Fibroblast of the conjunctiva (primary cell): Measurements from ENCODE around the gene PEAK1.
"Not testable (repeated sequence)": the region's sequence is repeated elsewhere in the genome, so short reads cannot be mapped to it uniquely, and the experiment has no call there.

Experiments
- DNase-seq: peaks from one replicate; pipeline ENCODE4 v3.0.0-alpha.2; 2010; ENCODE audit warnings: low read depth

Gene PEAK1

GRCh38 chr15:77425104-77425503 lies 5.2 kb upstream of the PEAK1 start:
- no peak for DNase-seq

DNA sequence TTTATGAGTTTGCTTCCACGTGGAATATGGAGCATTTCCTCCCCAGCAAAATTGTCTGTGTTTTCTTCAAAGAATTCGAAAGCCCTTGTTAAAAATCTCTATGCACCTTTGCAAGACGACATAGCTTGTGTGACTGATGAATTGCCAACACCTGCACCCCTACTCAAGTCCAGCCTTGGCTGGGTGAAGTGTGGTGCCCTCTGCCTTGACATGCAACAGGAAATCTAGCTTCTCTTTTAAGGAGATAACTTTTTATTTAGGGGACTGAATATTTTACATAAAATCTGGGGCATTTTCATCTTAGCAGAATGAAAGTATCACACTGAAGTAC lies 1.4 kb upstream of the PEAK1 start:
- DNase-seq: no peak

DNA sequence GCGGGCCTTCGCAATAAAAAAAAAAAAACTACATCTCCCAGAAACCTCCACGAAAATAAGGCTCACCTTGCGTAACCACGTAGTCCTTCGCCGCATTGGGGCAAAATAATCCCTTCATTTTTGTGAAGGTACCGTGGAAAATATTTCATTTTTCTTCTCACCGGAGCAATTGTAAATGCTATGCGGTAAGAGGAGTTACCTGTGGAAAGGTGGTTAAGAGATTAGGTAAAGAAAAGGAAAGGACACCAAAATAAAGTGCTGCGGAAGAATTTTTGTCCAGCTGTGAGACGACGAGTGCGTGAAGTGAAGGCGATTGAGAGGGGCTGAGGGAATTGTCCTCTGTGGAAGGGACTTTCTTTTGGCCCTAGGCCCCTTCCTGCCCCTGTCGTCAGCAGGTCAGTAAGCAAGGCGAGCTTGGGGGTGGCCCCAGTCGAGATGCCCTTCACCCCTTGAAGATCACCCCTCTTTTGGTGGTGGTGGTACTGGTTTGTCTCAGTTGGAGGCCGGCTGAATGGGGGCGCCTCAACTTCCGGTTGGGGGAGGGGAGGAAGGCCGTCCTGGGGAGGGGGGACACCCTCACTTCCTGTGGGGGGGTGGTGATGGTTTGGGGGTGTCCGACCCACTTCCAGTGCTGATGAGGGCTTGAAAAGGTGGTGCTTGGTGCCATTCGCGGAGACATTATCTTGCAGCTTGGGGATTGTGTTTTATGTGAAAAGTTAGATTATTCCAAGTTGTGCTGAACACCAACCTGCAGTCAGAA lies 886 bp upstream of the PEAK1 start, which contains the start of gene HMG20A:
Gene HMG20A, plus strand, starts transcription at position 279 of the 760 bp plus-strand sequence. CDS start 37,520 bp downstream, outside the sequence.
- DNase-seq: peak; percentile 56

- DNase-seq: no peak
These were observed 703 bp downstream of the PEAK1 start for GRCh38 chr15:77418966-77419835.

GRCh38 chr15:77418391-77418965 lies 1.4 kb downstream of the PEAK1 start:
- DNase-seq: no peak

DNA sequence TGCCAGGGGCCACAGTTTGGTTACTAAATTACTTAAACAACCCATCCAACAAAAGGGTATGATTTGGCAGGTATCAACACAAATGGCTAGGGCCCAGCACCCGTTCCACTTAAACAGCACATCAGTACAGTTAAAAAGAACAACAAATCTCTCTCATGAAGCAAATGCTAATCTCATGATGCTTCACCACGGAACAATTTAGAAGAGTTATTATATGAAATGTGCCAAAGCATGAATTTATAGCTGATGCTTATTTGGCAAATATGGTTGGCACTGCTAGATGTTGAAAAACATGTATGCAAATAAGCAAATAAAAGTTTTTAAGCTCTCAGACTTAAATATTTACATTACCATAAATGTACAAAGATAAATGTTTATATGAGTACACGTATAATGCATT lies 2.3 kb downstream of the PEAK1 start:
- no peak for DNase-seq

GRCh38 chr15:77416954-77417353 lies 3.0 kb downstream of the PEAK1 start:
- no peak for DNase-seq

GRCh38 chr15:77416148-77416455 lies 3.8 kb downstream of the PEAK1 start:
- DNase-seq: peak; percentile 47

GRCh38 chr15:77415450-77416147 lies 4.3 kb downstream of the PEAK1 start:
- DNase-seq: no peak

GRCh38 chr15:77414789-77415442 lies 5.0 kb downstream of the PEAK1 start:
- DNase-seq: no peak

- DNase-seq: no peak
These were observed 6.1 kb downstream of the PEAK1 start for GRCh38 chr15:77413699-77414349.

DNA sequence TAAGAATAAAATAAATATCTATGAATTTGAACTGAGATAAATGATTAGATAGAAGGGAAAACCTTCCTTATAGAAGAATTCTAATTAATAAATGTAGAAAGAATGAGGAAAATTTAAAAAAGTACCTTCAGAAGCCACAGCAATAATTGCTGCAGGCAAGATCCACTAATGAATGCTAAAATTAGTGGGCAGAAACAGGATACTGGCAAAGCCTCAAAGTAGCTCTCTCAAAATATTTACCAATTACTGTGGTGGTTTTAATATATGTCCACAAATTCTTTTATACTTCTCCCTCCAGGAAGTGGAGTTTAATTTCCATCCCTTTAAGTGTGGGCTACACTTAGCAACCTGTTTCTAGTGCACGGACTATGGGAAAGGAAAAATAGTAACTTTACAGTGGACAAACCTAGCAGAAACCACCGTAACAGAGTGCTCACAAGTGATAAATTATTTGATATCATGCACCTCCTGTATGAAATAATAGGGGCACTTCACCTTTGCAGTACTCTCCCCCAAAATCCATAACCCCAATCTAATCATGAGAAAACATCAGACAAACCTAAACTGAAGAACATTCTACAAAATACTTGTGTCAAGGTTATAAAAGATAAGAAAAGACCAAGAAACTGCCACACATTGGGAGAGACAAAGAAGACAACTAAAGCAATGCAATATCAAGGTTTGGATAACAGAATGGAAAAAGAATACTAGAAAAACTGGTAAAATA lies 6.8 kb downstream of the PEAK1 start:
- no peak for DNase-seq

- DNase-seq: no peak
These were observed 8.3 kb downstream of the PEAK1 start for GRCh38 chr15:77411619-77411976.

DNA sequence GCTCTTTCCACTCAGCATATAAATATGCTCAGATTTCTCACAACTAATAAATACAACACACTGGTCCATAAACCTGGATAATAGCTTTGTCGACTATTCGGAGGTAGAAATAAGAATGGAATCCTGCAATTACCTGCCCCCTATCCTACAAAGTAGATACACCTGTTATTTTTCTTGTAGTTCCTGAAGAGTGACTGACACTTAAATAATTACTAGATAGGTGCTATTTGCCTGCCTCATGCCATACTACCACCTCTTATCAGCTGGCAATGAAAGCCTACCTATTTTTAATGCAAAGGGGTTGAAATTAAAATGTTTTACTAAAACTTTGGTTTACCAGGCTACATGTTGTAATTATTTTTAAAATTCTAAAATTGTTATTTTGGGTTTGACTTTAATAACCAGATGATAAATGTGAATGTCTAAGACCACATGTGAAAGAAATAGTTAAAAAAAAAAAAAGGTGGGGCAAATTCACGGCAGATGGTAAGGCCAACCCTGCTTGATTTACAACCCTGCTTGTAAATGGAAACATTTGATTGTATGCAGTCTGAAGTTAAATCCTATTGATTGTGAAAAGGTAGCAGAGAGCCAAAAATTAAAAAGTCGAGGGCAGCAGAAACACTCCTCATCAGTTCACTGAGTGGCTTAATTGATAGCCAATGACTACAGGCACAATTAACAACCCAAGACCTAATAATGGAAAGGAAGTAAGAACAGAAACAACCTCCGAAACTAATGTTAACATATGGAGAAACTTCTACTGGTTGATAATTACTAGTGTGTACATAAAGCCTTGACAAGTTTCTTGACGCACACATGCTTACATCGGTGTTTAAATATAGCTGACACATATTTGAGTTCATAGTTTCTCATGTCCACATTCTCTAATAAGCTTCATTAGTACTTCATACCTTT lies 8.9 kb downstream of the PEAK1 start:
- DNase-seq: no peak

- DNase-seq: not testable (repeated sequence)
These were observed 9.8 kb downstream of the PEAK1 start for GRCh38 chr15:77410157-77410500.

- no peak for DNase-seq
These were observed 10.4 kb downstream of the PEAK1 start for GRCh38 chr15:77409259-77410156.

- no peak for DNase-seq
These were observed 13.1 kb downstream of the PEAK1 start for GRCh38 chr15:77406846-77407245.

DNA sequence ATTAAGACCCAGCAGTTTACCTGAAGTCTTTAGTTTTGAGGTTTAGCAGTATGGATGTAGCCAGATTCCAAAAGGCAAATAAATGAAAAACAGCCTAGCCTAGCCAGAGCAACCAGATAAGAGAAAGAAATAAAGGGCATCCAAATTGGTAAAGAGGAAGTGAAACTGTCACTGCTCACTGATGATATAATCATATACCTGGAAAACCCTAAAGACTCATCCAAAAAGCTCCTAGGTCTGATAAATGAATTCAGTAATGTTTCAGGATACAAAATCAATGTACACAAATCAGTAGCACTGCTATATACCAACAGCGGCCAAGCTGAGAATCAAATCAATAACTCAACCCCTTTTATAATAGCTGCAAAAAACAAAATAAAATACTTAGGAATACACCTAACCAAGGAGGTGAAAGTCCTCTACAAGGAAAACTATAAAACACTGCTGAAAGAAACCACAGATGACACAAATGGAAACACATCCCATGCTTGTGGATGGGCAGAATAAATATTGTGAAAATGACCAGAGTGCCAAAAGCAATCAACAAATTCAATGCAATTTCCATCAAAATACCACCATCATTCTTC lies 13.6 kb downstream of the PEAK1 start:
- DNase-seq: not testable (repeated sequence)
